ENCODE data around the gene WNT4.

The WNT4 gene

GRCh38 chr1:22163137-22163536, 20.2 kb upstream of the WNT4 start:
- DNase-seq: no peak

DNA sequence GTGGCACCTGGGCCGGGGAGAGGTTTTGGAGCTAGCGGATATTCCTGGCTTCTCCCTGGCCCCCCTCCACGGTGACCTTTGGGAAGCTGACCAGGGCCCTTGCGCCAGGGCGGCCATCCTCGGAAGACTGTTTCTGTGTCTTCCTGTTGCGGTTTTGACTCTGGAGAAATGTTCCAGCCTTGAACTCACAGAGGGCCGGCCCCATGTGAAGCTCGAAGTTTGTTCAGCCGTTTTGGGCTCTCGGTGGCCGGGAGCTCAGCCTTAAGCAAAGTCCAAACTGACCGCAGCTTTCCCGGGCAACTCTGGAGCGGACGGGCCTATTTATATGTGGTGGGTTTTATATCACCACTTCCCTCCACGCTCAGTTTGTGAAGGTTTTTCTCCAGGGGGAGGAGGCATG, 17.0 kb upstream of the WNT4 start:
- DNase-seq: no peak

- no peak for DNase-seq
Measured at GRCh38 chr1:22158654-22159053, 15.8 kb upstream of the WNT4 start.

GRCh38 chr1:22157359-22157966, 14.6 kb upstream of the WNT4 start:
- no peak for DNase-seq

- DNase-seq: no peak
Measured at GRCh38 chr1:22155517-22155916, 12.6 kb upstream of the WNT4 start.

GRCh38 chr1:22154626-22155025, 11.7 kb upstream of the WNT4 start:
- no peak for DNase-seq

DNA sequence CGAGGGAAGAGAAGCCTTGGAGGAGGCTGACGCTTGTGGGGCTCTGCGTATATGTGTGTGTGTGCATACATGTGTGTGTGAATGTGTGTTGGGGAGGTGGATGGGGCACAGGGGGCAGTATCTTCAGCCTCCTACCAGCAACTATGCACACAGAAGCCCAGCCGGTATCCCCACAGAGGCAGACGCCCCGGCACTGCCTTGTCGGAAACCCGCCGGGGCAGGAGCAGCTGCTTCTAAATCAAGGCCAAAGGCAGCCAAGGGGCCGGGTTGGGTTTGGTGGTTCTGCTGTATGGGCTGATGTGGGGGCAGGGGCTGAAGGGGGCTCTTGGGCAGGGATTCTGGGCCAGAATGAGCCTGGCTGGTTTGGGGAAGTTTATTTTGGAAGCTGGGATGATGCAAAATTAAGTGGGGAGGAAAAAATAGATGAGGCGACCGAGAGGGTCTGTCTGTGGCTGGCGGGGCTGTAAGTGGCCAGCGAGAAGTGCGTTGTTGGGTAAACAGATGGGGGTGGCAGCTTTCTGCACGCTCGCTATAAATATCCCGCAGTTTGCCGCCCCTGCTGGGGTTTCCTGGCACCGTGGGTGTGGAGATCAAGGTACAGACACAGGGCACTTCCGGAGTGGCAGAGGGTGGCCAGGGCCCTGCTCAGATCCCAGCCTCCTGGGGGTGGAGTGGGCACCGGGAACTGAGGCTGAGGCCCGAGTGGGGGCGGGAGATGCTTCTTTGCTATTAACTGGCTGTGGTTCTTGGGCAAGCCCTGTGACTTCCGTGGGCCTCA, 11.0 kb upstream of the WNT4 start:
- no peak for DNase-seq

DNA sequence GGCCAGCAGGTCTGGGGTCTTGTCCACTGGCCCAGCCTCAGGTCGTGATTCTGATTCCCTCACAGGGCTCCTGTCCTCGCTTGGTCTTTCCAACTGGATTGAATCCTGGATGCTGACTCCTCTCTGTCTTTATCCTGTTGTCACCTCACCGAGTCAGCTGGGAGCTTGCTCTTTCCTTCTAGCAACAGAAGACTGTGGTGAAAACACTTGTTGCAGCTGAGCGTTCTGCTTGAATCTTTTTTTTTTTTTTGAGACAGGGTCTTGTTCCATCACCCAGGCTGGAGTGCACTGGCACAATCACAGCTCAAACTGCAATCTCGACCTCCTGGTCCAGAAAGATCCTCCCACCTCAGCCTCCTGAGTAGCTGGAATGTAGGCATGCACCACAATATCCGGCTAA, 8.0 kb upstream of the WNT4 start:
- no peak for DNase-seq

- no peak for DNase-seq
Measured at GRCh38 chr1:22142315-22143064, 407 bp downstream of the WNT4 start.

DNA sequence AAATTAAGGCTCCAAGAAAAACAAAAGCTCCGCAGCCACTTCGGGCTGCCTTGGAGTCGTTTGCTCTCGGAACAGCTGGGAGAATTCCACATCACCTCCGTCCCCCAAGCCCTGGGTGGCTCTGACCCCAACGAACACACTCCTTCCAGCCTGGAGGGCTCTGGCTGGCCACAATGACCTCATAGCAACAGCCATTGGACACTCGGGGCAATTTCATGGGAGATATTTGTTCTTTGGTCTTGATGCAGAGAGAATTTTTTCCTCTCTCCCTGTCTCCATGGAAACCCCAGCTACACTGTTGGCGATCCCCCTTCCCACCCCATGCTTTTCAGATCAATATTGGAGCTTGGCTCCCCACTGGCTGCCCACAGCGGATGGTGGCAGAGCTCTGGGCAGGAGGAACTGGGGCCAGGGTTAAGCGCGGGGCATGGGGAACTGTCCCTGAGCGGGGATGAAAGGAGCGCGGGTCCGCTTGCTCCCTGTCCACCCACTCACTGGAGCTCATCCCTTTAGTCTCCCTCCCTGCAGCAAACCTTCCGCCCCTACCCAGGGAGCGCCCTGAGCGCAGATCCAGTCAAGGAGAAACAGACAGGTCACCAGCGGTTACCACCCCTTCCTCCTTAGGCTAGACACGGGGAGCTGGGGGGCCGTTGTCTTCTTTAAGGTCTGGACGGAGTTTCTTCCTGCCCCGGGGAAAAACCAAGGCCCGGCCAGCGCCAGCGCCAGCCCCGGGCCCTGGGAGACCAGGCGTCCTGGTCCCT, 1.2 kb downstream of the WNT4 start:
- no peak for DNase-seq

DNA sequence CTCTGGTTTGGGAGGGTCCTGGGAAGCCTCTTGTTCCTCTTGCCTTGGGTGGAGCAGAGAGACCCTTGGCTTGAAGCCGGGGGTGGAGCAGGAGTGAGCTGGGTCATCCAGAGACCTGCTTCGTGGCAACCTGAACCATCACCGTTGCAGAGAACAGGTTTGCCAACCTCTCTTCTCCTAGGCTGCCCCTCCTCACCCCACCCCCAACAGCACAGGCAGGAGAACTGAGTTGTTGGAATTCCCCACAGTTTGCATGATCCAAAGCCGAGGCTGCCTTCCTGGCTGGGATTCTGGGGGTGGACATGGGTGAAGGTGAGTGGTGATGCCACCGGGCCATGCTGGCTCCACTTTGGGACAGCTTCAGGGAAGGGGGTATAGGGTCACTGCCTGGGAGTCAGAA, 2.2 kb downstream of the WNT4 start:
- DNase-seq: no peak

GRCh38 chr1:22139817-22140216, 3.1 kb downstream of the WNT4 start:
- DNase-seq: no peak

- peak; percentile 51 for DNase-seq
Measured at GRCh38 chr1:22139066-22139594, 3.8 kb downstream of the WNT4 start.

DNA sequence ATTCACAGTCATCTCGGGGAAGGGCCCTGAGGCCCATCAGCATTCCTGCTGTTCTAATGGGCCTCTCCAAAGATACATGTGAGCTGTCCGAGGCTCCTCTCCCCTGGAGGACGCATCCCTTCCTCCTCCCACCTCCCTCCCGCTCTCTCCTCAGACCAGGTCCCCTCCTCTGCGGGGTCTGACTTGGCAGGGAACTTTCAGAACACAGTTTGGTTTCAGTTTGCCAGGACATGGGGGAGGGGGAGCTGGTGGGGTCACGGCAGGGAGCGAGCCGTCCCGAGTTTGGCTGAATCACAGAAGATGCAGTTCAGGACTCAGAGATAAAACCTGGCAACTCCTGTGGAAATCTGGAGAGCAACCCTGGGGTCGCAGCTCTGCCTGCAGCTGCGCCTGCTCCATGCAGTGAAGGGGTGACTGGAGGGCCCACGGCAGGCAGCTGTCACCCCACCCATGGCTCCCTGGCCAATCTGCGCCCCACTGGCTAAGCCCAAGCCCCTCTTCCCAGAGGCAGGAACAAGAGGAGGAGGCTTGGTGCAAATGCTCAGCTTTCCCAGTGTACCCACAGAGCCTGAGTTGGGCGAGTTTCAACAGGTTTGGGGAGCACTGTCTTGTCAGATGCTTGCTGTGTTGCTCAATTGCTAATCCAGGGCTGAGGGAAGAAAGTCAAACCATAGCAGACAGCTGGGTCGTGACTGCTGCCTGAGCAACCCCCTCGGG, 5.7 kb downstream of the WNT4 start:
- no peak for DNase-seq

DNA sequence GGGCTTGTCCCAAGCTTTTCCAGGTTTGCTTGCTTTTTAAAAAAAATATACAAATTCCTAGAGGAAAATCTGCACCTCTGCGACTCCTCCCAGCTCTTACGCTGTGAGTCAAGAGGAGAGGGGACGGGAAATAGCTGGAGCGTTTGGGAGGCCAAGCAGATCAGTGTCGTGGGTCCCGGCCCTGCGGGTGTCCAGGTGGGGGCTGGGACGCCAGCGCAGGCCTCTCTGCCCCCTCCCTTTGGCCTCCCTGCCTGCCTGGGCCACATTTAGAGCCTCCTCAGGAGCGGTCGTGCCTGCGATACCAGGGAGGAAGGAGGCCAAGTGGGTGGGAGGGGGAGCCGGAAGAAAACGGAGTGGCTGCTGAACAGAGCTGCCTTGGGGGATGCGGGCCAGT, 9.0 kb downstream of the WNT4 start:
- no peak for DNase-seq

DNA sequence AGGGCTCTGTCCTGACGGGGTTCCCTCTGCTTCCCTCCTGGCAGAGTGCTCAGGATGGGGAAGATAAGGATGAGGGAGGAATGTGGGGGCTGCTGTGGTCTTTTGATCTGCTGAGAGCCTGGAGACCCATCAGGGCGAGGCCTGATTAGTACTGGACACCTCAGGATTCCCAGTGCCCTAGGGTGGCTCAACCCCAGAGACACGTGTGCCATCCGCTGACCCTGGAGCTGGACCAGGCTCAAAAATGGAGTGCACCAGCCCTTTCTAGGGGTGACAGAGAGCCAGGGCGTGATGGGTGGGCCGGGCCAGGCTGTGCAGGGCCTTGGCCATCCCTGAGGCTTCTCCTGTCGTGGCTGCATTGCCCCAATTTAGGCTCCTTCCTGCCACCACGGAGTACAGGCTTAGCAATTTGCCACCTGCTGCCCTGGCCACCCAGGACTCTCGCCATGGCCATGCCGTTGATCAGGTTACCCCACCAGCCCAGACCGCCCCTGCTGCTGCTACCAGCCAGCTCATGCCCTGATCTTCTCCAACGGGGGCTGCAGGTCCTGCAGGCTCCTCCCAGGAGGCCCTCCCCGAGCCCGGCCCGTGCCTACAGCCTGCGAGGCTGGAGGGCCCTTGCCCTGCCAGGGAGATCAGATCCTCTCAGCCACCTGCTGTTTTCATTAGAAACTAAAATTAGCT, 9.5 kb downstream of the WNT4 start:
- DNase-seq: no peak

DNA sequence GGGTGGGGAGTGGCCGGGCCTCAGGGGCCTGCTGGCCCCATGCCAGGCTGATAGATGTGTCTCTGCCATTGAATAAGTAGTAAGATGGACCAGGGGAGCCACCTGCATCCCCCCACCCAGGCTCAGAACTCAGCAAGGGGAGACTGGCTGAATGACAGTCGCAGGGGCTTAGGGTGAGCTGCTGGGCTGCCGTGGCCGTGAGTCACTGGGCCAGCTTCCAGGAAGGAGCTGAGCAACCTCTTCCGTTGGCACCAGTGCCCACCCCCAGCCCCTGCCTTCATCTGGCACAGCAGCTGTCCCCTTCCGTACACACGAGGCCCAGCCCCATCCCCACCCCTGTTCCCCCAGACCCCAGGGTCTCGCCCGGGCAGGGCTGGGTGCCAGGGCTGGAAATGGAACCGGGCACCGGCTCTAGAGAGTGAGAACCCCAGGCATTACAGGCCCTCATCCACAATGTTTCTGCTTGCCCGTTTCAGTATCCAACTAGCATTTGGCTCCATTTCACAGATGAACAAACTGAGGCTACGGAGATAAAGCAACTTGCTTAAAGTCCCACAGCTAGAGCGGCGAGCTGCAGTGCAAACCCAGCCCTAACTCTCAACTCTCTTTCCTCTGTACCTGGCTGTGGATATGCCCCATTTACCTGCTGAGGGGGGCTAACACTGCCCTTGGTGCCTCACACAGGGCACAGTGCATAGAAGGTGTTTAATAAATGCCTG, 10.2 kb downstream of the WNT4 start:
- no peak for DNase-seq

DNA sequence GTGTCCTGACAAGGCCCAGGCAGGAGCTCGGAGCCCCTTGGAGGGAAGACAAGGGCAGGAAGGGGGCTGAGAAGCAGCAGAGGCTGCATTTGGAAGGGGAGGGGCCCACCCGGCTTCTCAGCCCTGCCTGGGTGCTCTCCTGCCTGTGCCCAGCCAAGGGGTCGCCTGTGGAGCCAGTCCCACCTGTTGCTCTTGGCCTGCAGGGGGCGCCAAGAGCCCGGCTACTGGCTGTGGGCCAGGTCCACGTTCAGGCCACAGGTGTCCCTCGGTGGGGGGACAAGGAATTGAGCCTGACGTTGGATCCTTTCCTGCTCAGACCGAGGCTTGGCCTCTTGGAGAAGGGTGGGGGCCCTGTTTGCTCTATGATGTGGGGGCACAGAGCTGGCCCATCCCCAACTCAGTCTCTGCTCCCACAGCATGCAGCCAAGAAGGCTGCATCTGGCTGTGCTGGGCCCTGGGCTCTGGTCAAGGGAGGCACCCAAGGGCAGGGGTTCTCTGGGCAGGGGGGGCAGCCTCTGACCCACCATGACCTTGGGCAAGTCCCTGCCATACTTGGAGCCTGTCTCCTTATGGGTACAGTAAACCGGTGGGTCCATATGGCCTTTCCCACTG, 10.9 kb downstream of the WNT4 start:
- no peak for DNase-seq

DNA sequence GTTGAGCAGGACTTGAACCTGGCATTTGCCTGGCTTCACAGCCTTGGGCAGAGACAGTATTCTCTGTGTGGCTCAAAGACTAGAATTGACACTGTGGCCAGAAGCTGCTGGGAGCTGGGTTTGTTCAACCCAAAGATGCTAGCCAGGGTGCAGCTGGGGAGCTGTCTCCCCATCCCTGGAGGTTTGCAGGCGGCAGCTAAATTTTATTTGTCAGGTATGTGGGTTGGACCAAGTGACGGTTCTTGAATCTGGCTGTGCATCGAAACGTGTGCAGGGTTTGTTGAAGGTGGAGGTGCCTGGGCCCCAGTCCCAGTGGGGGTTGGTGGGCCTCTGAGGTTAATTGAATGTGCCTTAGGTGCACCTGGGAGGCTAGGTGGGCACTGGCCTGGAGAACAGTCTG, 11.8 kb downstream of the WNT4 start:
- DNase-seq: no peak

- DNase-seq: no peak
Measured at GRCh38 chr1:22129501-22130117, 13.3 kb downstream of the WNT4 start.

Data from NCI-H2029 (cell line).